GM18861 (cell line): Measurements from ENCODE around the gene DHX15.
A peak's percentile ranks its signal among the peaks of the same experiment; 100 is the strongest.
"Not testable (repeated sequence)": the region's sequence is repeated elsewhere in the genome, so short reads cannot be mapped to it uniquely, and the experiment has no call there.

Experiments used
- ATAC-seq: cut with Tn5 transposase; IDR thresholded peaks from one replicate; pipeline ENCODE4 v1.9.1; 2021; ENCODE audit not compliant: unreplicated experiment

Gene DHX15

GRCh38 chr4:24550441-24551175, 33.7 kb downstream of the DHX15 start:
- ATAC-seq = no peak

- no peak for ATAC-seq
These were observed 36.4 kb downstream of the DHX15 start for GRCh38 chr4:24547979-24548378.

DNA sequence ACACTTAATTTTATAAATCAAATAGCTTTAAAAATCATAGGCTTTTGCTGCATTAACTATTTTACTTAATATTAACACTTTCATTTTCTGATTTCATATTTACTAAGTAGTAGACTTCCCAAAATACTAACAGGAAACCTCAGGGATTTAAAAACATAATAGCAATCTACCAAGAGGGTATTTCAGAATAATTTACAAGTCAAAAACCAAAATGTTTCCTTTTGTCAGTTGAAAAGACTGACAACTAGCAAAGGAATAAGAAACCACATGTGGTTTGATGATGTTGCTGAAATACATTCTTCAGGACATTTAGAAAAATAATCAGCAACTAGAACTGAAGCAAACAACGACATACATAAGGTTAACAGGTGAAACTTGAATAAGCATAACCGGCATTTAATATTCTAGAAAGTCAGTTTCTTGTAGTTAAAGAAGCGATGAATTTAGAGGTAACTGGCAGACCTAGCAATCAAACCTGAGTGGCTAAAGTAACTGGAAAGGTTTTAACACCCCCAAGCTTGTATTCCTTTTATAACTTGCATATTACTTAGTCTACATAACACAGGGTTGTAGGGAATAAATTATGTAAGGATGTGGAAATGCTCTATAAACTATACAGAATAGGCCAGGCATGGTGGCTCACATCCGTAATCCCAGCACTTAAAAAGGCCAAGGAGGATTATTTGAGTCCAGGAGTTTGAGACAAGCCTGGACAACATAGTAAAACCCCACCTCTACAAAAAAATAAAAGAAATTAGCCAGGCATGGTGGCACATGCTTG, 40.0 kb downstream of the DHX15 start:
- no peak for ATAC-seq

DNA sequence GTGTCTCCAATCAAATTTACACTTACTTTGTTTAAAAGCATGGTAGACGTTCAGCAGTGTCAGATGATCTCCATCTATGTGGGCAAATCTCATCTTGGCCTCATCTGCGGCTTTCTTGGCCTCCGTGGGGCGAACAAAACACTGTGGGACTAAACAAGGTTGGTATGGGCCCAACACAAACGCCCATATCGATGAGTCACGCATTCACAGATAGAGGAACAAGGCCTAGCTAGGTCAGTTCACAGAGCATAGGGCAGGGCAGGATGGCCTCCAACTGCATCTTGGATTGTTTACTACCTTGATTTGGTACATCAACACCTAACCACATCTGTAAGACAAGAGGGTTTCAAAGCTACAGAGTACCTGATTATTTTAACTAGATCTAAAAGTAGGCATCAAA, 47.3 kb downstream of the DHX15 start:
- ATAC-seq = no peak

GRCh38 chr4:24535399-24535798, 49.0 kb downstream of the DHX15 start:
- no peak for ATAC-seq

DNA sequence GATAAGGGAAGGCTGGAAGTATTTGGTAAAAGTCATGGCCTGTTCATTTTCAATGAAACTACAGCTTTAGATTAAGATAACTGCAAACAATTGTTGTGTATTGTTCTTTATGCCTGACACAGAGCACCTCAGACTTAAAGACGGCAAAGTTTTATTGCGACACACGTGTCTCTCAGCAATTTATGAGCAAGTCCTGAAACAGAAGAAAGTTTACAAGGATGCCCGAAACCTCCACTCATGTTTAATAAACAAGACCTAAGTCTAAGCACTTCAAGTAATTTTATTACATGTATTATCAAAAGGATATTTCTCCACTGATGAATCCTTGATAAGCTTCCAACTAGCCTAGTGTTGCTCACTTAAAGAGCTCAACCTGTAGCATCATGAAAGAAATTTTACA, 51.0 kb downstream of the DHX15 start:
- no peak for ATAC-seq

GRCh38 chr4:24529555-24529954, 54.8 kb downstream of the DHX15 start:
- peak; percentile 67 for ATAC-seq

DNA sequence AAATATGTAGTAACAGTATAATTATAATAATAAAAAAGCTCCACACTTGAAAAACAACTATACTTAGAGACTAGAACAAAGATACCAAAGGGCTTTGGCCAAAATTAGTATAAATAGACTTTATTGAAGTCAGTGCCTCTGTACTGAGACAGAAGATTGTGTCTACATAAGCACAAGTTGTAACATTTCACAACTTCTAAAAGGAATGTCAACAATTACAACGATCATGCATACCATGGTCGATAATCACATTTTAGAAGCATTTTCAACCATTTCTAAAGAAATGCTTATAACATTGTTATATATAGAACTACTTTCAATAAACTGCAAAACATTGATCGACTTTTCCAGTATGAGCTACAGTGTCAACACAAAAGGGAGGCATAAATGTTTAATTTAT, 57.0 kb downstream of the DHX15 start:
- no peak for ATAC-seq

GRCh38 chr4:24521544-24521943, 62.8 kb downstream of the DHX15 start:
- ATAC-seq = no peak

- ATAC-seq = no peak
These were observed 64.7 kb downstream of the DHX15 start for GRCh38 chr4:24519649-24520048.

- ATAC-seq = no peak
These were observed 66.7 kb downstream of the DHX15 start for GRCh38 chr4:24517676-24518075.

- no peak for ATAC-seq
These were observed 67.4 kb downstream of the DHX15 start for GRCh38 chr4:24516926-24517325.

- no peak for ATAC-seq
These were observed 68.7 kb downstream of the DHX15 start for GRCh38 chr4:24515698-24516097.

- ATAC-seq = no peak
These were observed 69.5 kb downstream of the DHX15 start for GRCh38 chr4:24514808-24515207.

DNA sequence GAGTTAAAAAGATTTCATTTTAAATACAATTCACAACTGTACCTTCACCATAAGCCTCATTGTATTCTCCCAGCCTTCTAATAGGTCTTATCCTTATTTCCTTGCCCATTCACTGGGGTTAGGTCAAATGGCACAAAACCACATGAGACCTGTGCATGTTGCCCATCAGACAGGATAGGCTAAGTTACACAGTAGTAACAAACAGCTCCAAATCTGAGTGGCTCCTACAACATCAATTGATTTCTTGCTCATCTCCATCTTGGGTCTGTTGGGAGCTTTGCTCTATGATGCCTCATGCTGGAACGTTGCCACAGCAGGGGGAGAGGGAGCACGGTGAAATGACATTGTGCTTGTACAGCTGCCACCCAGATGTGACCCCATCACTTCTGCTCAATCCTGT, 70.6 kb downstream of the DHX15 start:
- ATAC-seq = no peak

DNA sequence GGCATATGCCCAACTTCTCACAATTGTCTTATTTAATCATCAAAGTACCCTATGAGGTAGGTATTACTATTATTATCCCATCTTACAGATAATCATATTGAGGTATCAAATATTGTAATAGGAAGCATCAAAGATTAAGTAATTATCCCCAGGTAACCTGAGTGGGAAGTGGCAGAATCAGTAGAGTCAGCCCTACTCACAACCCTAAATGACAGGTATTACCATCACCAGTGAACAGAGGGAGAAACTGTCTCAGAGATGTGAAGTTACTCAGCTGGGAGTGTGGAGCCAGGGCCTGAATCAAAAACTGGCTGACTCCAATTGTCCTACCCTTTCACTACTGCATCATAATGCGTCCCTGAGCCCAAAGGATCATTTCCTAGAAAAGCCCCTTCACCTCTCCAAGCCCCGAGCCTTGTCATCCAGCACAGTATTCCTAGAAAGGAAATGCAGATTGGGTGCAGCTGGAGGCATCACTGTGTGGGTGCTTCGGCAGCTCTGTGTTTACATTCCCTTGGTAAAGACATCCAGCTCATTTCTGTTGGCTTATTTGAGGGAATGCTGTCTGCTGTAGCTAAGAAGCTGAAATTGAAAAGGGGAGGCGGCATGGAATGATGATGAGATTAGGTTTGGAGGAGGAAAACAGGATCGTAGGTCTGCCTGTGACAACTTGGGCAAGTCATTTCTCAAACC, 72.8 kb downstream of the DHX15 start:
- no peak for ATAC-seq

DNA sequence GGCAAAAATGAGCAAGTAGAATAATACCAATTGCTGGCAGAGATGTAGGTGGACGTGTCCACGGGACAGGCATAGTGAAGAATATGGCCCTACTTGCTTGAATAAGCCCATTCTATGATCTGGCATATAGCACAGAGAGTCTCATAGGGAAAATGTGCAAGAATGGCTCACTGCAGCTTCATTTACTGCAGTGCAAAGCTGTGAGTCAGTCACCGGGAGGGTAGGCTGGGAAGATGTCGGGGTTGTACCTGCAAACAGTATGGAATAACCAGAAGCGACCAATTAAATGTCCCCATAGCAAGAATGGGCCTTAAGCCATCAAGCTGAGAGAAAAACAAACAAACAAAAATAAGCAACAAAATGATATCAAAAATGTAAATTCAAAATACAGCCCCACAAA, 74.3 kb downstream of the DHX15 start:
- ATAC-seq = no peak

DNA sequence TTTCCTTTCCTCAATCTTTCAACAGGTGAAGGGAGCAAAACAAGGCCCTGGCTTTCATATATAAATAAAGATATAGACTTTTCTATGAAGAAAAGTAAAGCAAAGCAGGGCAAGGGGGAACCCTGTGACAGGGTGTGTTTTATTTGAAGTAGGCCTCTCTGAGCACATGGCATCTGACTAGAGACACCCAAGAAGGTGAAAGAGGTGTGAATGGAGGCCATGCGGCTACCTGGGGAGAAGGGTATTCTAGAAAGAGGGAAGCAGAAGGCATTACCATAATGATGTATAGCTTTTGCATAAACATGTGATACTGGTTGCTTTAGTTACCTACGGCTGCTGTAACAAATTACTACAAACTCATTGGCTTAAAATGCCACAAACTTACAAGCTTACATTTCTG, 75.8 kb downstream of the DHX15 start:
- no peak for ATAC-seq

DNA sequence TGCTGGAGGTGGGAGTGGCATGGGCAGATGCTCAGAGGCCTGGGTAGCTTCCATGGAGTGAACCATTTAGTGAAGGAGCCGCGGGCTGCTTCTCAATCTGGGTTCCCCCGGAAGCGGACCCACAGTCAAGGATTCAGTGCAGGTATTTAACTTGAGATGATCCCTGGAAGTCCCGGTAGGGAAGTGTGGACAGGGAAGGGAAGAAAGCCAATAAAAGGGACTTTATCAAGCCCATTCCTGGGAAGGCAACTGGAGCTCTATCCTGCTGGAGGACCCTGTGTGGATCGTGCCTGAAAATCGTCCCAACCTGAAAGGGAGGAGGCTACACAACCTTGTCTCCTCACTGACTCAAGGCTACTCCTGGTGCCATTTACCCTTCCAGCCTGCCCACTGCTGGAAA, 76.9 kb downstream of the DHX15 start:
- ATAC-seq = no peak

DNA sequence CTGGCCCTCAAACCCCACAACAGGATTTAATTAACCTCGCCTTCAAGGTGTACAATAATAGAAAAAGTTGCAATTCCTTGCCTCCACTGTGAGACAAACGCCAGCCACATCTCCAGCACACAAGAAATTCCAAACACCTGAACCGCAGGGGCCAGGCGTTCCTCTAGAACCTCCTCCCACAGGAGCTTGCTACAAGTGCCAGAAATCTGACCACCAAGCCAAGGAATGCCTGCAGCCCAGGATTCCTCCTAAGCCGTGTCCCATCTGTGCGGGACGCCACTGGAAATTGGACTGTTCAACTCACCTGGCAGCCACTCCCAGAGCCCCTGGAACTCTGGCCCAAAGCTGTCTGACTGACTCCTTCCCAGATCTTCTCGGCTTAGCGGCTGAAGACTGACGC, 81.3 kb downstream of the DHX15 start:
- ATAC-seq = not testable (repeated sequence)

- ATAC-seq = no peak
These were observed 87.1 kb downstream of the DHX15 start for GRCh38 chr4:24497221-24497620.

GRCh38 chr4:24496597-24496996, 87.8 kb downstream of the DHX15 start:
- ATAC-seq = no peak
